Left renal pelvis (tissue), 4 donors: ENCODE measurements around the gene CSPG5. TPM values are rescaled to one million over a fixed set of nuclear protein-coding genes. Genes with fewer than 3 reads are reported as not detected.

Experiments
- DNase-seq, 4 donors: peaks; one replicate each; pipeline ENCODE4 v3.0.0-alpha.2; 2013; ENCODE audit warnings: low read depth in 4 of 4, low spot score in 3 of 4
- polyA plus RNA-seq, 4 donors: library from polyadenylated mRNA; unstranded; fragments of 120-200 nt; gene quantifications; one replicate each; pipeline ENCODE4 v1.2.1, GENCODE V29; 2013; ENCODE audit not compliant: insufficient read length in 4 of 4

Gene CSPG5
- polyA plus RNA-seq, 4 donors = 0.93 to 3.1 (median 1.2) TPM

- DNase-seq = no peak
These were observed 37.0 kb downstream of the CSPG5 start for GRCh38 chr3:47541583-47542108.

- DNase-seq = no peak
These were observed 38.4 kb downstream of the CSPG5 start for GRCh38 chr3:47540281-47540680.

GRCh38 chr3:47536967-47537366 lies 41.7 kb downstream of the CSPG5 start:
- no peak for DNase-seq

GRCh38 chr3:47536221-47536891 lies 42.3 kb downstream of the CSPG5 start:
- DNase-seq = no peak

DNA sequence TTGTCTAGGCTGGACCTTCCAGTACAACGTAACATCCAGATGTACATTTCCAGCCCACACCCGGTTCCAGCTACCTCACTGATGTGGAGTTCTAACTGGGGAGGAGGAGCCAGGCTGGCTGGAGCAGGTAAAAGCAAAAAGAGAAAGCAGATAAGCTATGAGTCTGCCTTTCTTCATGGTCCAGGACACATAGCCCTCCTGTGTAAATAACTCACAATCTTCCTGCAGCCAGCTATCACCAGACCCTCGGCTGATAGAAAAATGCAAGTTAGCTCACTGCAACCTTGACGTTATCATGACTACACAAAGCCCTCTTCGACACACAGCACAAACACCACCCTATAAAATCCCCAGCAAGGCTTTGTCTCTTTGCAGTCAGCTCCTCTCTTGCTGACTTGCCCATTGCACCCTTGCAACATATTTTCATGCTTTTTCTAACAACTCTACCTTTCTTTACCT lies 44.6 kb downstream of the CSPG5 start:
- DNase-seq = no peak

GRCh38 chr3:47533481-47533880 lies 45.2 kb downstream of the CSPG5 start:
- DNase-seq = no peak

DNA sequence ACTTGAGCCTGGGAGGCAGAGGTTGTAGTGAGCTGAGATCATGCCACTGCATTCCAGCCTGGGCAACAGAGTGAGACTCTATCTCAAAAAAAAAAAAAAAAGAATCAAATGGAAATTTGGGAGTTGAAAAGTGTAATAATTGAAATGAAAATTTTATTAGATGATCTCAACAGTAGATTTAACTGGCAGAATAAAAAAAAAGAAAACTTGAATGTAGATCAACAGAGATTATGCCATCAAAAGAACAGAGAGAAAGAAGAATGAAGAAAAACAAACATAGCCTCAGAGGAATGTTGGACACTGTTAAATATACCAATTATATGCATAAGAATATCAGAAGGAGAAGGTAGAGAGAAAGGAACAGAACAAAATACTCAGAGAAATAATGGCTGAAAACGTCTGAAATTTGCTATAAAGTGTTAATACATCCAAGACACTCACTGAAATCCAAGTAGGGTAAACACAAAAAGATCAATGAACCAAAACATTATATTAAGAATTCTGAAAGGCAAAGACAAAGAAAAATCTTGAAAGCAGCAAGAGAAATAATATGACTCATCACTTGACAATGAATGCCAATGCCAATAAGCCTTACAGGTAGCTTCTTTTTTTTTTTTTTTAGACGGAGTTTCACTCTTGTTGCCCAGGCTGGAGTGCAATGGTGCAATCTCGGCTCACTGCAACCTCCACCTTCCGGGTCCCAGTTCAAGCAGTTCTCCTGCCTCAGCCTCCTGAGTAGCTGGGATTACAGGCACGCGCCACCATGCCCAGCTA lies 50.5 kb downstream of the CSPG5 start:
- no peak for DNase-seq

GRCh38 chr3:47525617-47526016 lies 53.0 kb downstream of the CSPG5 start:
- no peak for DNase-seq

DNA sequence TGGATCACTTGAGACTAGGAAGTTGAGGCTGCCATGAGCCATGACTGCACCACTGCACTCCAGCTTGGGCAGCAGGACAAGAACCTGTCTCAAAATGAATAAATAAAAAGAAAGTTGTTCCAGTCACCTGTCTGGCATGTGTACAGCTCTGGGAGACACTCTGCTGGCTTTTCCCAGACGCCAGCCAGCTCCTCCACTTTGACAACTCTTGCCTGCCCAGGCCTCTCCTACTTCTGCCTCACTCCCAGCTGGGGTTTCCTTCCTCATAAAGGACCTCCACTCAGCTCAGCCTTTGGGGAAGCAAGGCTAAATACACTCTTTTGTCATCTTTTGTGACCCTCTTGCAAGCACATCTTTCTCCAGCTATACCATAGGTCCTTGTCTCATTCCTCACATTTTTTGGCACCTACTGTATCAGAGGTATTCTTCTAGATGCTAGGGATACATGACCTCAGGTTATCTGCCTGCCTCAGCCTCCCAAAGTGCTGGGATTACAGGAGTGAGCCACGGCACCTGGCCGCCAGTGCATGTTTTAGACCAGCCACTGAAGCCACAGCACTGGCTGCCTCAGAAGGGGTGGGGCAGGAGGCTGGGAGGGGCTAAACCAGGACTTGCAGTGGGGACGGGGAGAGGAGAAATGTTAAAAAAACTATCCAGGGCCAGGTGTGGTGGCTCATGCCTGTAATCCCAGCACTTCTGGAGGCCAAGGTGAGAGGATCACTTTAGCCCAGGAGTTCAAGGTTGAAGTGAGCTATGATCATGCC lies 55.2 kb downstream of the CSPG5 start:
- no peak for DNase-seq

DNA sequence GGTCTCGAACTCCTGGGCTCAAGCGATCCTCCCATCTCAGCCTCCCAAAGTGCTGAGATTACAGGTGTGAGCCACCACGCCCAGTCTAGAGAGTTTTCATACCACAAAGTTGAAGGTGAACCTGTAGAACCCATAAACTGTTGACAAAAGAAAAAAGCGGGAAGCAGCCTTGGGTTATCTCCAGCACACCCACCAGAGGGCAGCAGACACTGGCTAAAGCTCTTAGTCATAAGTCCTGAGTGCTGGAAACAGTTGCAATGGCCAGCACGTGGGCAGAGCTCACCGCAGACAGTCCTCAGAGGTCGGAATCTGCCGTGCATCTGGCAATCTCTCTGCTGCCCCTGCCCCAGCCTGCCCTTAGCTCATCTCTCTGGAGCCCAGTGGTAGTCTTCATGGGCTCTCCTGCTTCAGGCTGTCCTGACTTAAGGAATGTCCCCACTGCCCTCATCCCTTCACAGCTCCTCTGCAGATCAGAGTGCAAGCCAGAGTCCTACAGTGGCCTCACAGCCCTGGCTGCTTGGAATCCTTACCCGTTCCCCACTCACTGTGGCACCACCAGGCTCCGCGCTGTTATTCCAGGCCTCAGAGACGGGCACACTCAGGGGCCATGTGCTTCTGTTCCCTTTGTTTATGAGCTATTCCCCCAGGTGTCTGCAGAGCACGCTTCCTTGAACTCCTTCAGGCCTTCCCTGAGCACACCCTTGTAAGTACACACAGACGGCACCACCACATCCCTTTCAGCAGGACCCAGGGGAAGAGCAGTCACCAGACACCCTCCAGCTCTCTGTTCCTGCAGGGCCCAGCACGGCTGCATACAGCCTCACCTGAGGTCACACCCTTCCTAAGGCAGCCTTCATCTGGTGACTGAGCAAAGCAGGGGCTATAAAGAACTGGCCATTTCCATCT lies 56.3 kb downstream of the CSPG5 start:
- DNase-seq = peak; percentile 67 to 77 (median 72)

GRCh38 chr3:47520756-47521155 lies 57.9 kb downstream of the CSPG5 start:
- DNase-seq = no peak

GRCh38 chr3:47517937-47518336 lies 60.7 kb downstream of the CSPG5 start:
- no peak for DNase-seq

DNA sequence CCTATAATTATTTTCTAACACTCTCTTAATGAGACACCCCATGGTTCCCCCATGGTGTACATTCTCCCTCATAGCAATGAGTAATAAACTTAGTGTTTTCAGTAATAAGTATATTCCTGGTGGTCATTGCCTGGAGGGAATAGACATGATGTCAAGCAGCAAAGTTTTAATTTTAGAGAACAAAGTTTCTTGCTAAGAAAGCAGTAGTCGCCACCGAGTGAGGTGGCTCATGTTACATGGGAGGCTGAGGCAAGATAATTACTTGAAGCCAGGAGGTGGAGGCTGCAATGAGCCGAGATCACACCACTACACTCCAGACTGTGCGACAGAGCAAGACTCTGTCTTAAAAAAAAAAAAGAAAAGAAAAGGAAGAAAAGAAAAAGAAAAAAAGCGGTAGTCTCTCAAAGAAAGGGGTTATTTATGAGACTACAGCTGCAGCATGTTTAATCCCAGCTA lies 62.8 kb downstream of the CSPG5 start:
- peak in 1 of 4 donors; percentile 12 for DNase-seq

GRCh38 chr3:47515100-47515499 lies 63.6 kb downstream of the CSPG5 start:
- no peak for DNase-seq

GRCh38 chr3:47513125-47513929 lies 65.3 kb downstream of the CSPG5 start, which contains the start of gene ELP6:
ELP6 (minus strand) TSS chr3:47513712; CDS start chr3:47513590, 122 bp downstream.
- peak; percentile 91 to 97 (median 94) for DNase-seq

DNA sequence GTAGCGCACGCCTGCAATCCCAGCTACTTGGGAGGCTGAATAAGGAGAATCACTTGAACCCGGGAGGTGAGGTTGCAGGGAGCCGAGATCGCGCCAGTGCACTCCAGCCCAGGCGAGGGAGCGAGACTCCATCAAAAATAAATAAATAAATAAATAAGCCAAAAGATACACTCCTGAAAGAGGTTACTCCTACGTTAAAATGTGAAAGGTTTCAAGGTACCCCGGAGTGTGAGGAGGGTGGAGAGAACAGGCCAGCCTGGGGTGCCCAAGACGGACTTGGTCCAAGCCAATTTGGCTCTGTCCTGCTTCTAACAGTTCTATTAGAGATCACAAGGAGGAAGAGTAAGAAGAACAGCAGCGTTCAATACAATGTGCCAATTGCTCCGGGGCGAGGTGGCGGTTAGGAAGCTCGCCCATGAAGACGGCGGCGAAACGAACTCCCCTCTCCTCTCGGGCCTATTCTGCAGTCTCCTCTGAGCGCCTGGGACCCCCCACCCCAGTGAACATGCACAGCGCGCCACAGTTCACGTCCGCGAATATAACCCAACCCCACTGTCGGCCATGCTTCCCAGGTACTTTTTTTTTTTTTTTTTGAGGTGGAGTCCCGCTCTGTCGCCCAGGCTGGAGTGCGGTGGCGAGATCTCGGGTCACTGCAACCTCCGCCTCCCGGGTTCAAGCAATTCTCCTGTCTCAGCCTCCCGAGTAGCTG lies 66.1 kb downstream of the CSPG5 start:
- DNase-seq = peak in 2 of 4 donors; percentile 21 to 22
